ENCODE results near the gene ATP8B2.
"Not testable (repeated sequence)": the region's sequence is repeated elsewhere in the genome, so short reads cannot be mapped to it uniquely, and the experiment has no call there.

Gene ATP8B2

GRCh38 chr1:154346276-154346917, 21.1 kb downstream of the ATP8B2 start:
- DNase-seq = no peak

- DNase-seq = no peak
Measured at GRCh38 chr1:154347961-154348360, 22.6 kb downstream of the ATP8B2 start.

- no peak for DNase-seq
Measured at GRCh38 chr1:154348429-154349076, 23.2 kb downstream of the ATP8B2 start.

GRCh38 chr1:154349121-154349520, 23.8 kb downstream of the ATP8B2 start:
- DNase-seq = no peak

- no peak for DNase-seq
Measured at GRCh38 chr1:154350383-154350782, 25.1 kb downstream of the ATP8B2 start.

- DNase-seq = no peak
Measured at GRCh38 chr1:154351363-154352068, 26.2 kb downstream of the ATP8B2 start.

GRCh38 chr1:154352245-154352580, 26.9 kb downstream of the ATP8B2 start:
- DNase-seq = no peak

- peak in 19 of 51 donors; percentile 1 to 45 (median 25) for DNase-seq
Measured at GRCh38 chr1:154352581-154353459, 27.5 kb downstream of the ATP8B2 start.

- peak in 1 of 51 donors; percentile 9 for DNase-seq
Measured at GRCh38 chr1:154353460-154353904, 28.2 kb downstream of the ATP8B2 start.

GRCh38 chr1:154353966-154354365, 28.6 kb downstream of the ATP8B2 start:
- no peak for DNase-seq

GRCh38 chr1:154358519-154358918, 33.2 kb downstream of the ATP8B2 start:
- no peak for DNase-seq

- no peak for DNase-seq
Measured at GRCh38 chr1:154360288-154360687, 35.0 kb downstream of the ATP8B2 start.

- not testable (repeated sequence) for DNase-seq
Measured at GRCh38 chr1:154360881-154361280, 35.6 kb downstream of the ATP8B2 start.

GRCh38 chr1:154361357-154361756, 36.0 kb downstream of the ATP8B2 start:
- DNase-seq = no peak

- DNase-seq = no peak
Measured at GRCh38 chr1:154371436-154371835, 46.1 kb downstream of the ATP8B2 start.

GRCh38 chr1:154373777-154374357, 48.5 kb downstream of the ATP8B2 start:
- DNase-seq = not testable (repeated sequence)

- DNase-seq = no peak
Measured at GRCh38 chr1:154379301-154379700, 54.0 kb downstream of the ATP8B2 start.

GRCh38 chr1:154384650-154385489, 59.5 kb downstream of the ATP8B2 start:
- no peak for DNase-seq

- DNase-seq = peak in 1 of 51 donors; percentile 9
Measured at GRCh38 chr1:154386643-154387352, 61.5 kb downstream of the ATP8B2 start.
